GM12878 (cell line): ENCODE results near the gene SLC6A1. TPM values are rescaled to one million over a fixed set of nuclear protein-coding genes. Genes with fewer than 3 reads are reported as not detected.

Experiments used
- ATAC-seq: fragments of 200-7000 bp; cut with Tn5 transposase; 3 replicates; pipeline ENCODE4 v1.9.1; 2020; ENCODE audit warnings: mild to moderate bottlenecking, moderate library complexity
- BruUV-seq: library from RNA; stranded (reverse); fragments of 400-500 nt; replicated peaks from 2 replicates; lab custom pipeline; 2021; lab: Mats Ljungman, UMichigan
- CTCF ChIA-PET: fragments of 300-600 bp; sonication (Branson Sonifier 250); formaldehyde crosslinking; extraction: SDS; loops from one replicate; lab custom pipeline; 2021; ENCODE audit warnings: inconsistent platforms; lab: Yijun Ruan, JAX
- POLR2A ChIA-PET: fragments of 350-600 bp; formaldehyde crosslinking; extraction: SDS; loops from one replicate; lab custom pipeline; 2021; ENCODE audit warnings: inconsistent platforms; lab: Charles Lee
- RAD21 ChIA-PET: fragments of 300-600 bp; sonication (Branson Sonifier 250); formaldehyde crosslinking; loops from one replicate; lab custom pipeline; 2023; ENCODE audit warnings: antibody characterized with exemption; ENCODE audit not compliant: unreplicated experiment; lab: Charles Lee
- SMC1A ChIA-PET: fragments of 300-600 bp; sonication (Branson Sonifier 250); formaldehyde crosslinking; loops from one replicate; lab custom pipeline; 2023; ENCODE audit not compliant: unreplicated experiment, uncharacterized antibody; lab: Charles Lee
- DNase-seq: peaks from one replicate; pipeline ENCODE4 v3.0.0-alpha.2; 2011; ENCODE audit warnings: low read depth, low spot score
- FAIRE-seq: peaks from 3 replicates; lab custom pipeline; 2011; peaks lifted over from hg19 to GRCh38; lab: Jason Lieb, UNC
- H2AFZ ChIP-seq: 2 replicates; pipeline ENCODE4 v1.6.0; 2011; ENCODE audit warnings: low read depth, low read length, control low read depth; ENCODE audit not compliant: control insufficient read depth
- H3K27ac ChIP-seq: 2 replicates; pipeline ENCODE4 v1.5.1; 2011; ENCODE audit warnings: control low read depth; ENCODE audit not compliant: control insufficient read depth, insufficient read depth
- H3K27me3 ChIP-seq, 2 experiments: replicated peaks in 1 of 2; 2 replicates each; pipeline versions ENCODE4 v1.6.0 to v1.6.1; 2011; ENCODE audit warnings: low read length in 1 of 2; ENCODE audit not compliant: control insufficient read depth in 2 of 2, insufficient read depth in 2 of 2
- H3K36me3 ChIP-seq, 2 experiments: 2 replicates each; pipeline ENCODE4 v1.5.1; 2011; ENCODE audit warnings: low read length in 1 of 2; ENCODE audit not compliant: control insufficient read depth in 2 of 2, insufficient read depth in 2 of 2
- H3K4me1 ChIP-seq: 2 replicates; pipeline ENCODE4 v1.6.1; 2011; ENCODE audit warnings: mild to moderate bottlenecking, low read length, moderate library complexity, mixed read lengths; ENCODE audit not compliant: control insufficient read depth, insufficient read depth
- H3K4me2 ChIP-seq: 2 replicates; pipeline ENCODE4 v1.6.0; 2011; ENCODE audit warnings: control low read depth; ENCODE audit not compliant: control insufficient read depth, insufficient read depth
- H3K4me3 ChIP-seq: fragments of 200-600 bp; sonication (generic); 2 replicates; pipeline ENCODE4 v1.5.1; 2016
- H3K79me2 ChIP-seq: 2 replicates; pipeline ENCODE4 v1.6.0; 2011; ENCODE audit warnings: low read length; ENCODE audit not compliant: control insufficient read depth, insufficient read depth
- H3K9ac ChIP-seq: 2 replicates; pipeline ENCODE4 v1.8.0; 2011; ENCODE audit warnings: low read length, control low read depth, mixed read lengths; ENCODE audit not compliant: control insufficient read depth, insufficient read depth
- H3K9me3 ChIP-seq: replicated peaks from 3 replicates; pipeline ENCODE4 v1.5.1; 2011; ENCODE audit warnings: mild to moderate bottlenecking, low read length; ENCODE audit not compliant: control insufficient read depth, insufficient read depth
- H4K20me1 ChIP-seq: 2 replicates; pipeline ENCODE4 v1.6.0; 2011; ENCODE audit not compliant: control insufficient read depth, insufficient read depth
- EGR1 ChIP-seq, 2 experiments: IDR thresholded peaks; 1 replicate in 1 of 2; 2 replicates in 1 of 2; pipeline ENCODE4 v1.6.1; 2011 to 2012; ENCODE audit warnings: low read depth in 2 of 2, low read length in 2 of 2, borderline replicate concordance in 1 of 2, mild to moderate bottlenecking in 1 of 2, moderate library complexity in 1 of 2
- JUNB ChIP-seq: IDR thresholded peaks from 2 replicates; pipeline ENCODE4 v1.6.1; 2016; ENCODE audit warnings: antibody characterized with exemption, mild to moderate bottlenecking
- KDM1A ChIP-seq: fragments of 200-600 bp; sonication (generic); IDR thresholded peaks from 2 replicates; pipeline ENCODE4 v1.6.1; 2016; ENCODE audit warnings: borderline replicate concordance
- MTA2 ChIP-seq: fragments of 450-650 bp; IDR thresholded peaks from 2 replicates; pipeline ENCODE4 v1.6.1; 2016; ENCODE audit warnings: low read depth, mild to moderate bottlenecking, moderate library complexity
- PAX5 ChIP-seq: IDR thresholded peaks from 2 replicates; pipeline ENCODE4 v1.6.1; 2011; ENCODE audit warnings: low read depth, low read length, borderline replicate concordance
- POU2F2 ChIP-seq: IDR thresholded peaks from 3 replicates; pipeline ENCODE4 v1.6.1; 2011; ENCODE audit warnings: low read depth, mild to moderate bottlenecking, low read length, borderline replicate concordance
- SREBF1 ChIP-seq: IDR thresholded peaks from 2 replicates; pipeline ENCODE4 v1.6.1; 2012; ENCODE audit warnings: mild to moderate bottlenecking, low read length
- STAT1 ChIP-seq: fragments of 450-650 bp; conservative IDR thresholded peaks from 2 replicates; pipeline ENCODE4 v1.6.1; 2014; ENCODE audit warnings: antibody characterized with exemption, mild to moderate bottlenecking
- TCF12 ChIP-seq: IDR thresholded peaks from 2 replicates; pipeline ENCODE4 v1.6.1; 2011; ENCODE audit warnings: low read depth, mild to moderate bottlenecking, low read length
- WRNIP1 ChIP-seq: IDR thresholded peaks from 2 replicates; pipeline ENCODE4 v1.6.1; 2011; ENCODE audit warnings: low read depth, low read length, improper control_type of control experiment, borderline replicate concordance
- YBX1 ChIP-seq: fragments of 450-650 bp; IDR thresholded peaks from 2 replicates; pipeline ENCODE4 v1.6.1; 2016; ENCODE audit warnings: antibody characterized with exemption
- ZBED1 ChIP-seq: IDR thresholded peaks from 2 replicates; pipeline ENCODE4 v1.6.1; 2016; ENCODE audit warnings: borderline replicate concordance
- ZNF207 ChIP-seq: fragments of 450-650 bp; IDR thresholded peaks from 2 replicates; pipeline ENCODE4 v1.6.1; 2014; ENCODE audit warnings: antibody characterized with exemption, mild to moderate bottlenecking, borderline replicate concordance
- ZNF384 ChIP-seq: IDR thresholded peaks from 2 replicates; pipeline ENCODE4 v1.6.1; 2012; ENCODE audit warnings: low read depth, mild to moderate bottlenecking, low read length, improper control_type of control experiment, borderline replicate concordance
- WGBS: methylation state at CpG from one replicate; pipeline ENCODE4 v1.1.6; 2016; ENCODE audit warnings: low lambda C conversion rate; ENCODE audit not compliant: insufficient replicate concordance, insufficient coverage; ENCODE audit errors: missing lambda C conversion rate; 5-methylcytosine and 5-hydroxymethylcytosine counted together
- in situ Hi-C: fragments of 300-500 bp; cut with MboI; formaldehyde crosslinking; loops from 9 replicates; pipeline ENCODE4 v1.14.3; 2018; ENCODE audit warnings: mixed read lengths
- intact Hi-C: fragments of 100-400 bp; cut with micrococcal nuclease; formaldehyde crosslinking; loops from one replicate; pipeline ENCODE4 v1.14.2; 2022; ENCODE audit not compliant: unreplicated experiment
- polyA plus RNA-seq, 11 experiments: library from polyadenylated mRNA; depleted of rRNA in 4 of 11; unstranded in 6 of 11; stranded (reverse) in 5 of 11; fragments of >200 nt; fragmentation: Nextera tagmentation in 4 of 11; fragmentation: Illumina TruSeq in 1 of 11; extraction: Ambion mirVana in 4 of 11; extraction: Trizol in 1 of 11; gene quantifications; 1 replicate in 1 of 11; 2 replicates in 10 of 11; pipeline versions ENCODE4 v1.2.1 to v1.2.3, GENCODE V29; 2011 to 2016; ENCODE audit warnings: inconsistent platforms in 2 of 11, missing spikeins in 2 of 11, low read depth in 1 of 11
- total RNA-seq, 4 experiments: library from RNA; depleted of rRNA in 3 of 4; stranded (reverse); fragments of >200 nt in 3 of 4; fragmentation: Illumina TruSeq in 1 of 4; extraction: Trizol in 1 of 4; gene quantifications; 2 replicates each; pipeline versions ENCODE4 v1.2.1 to v1.2.3, GENCODE V29; 2013 to 2021
- TF ChIP-seq, protein P1 (sequence below): fragments of 450-650 bp; formaldehyde crosslinking; IDR thresholded peaks from 2 replicates; pipeline ENCODE4 v1.4.0; 2022; ENCODE audit warnings: mild to moderate bottlenecking, moderate library complexity

The SLC6A1 gene
- total and polyA plus RNA-seq, 10 of the 15 experiments (the other 5 are each of a cell fraction or from before 2014, with no cell fraction given), result not detected

- TF ChIP-seq ZNF384 (no peak), ZNF207 (no peak), YBX1 (no peak), MTA2 (no peak), JUNB (no peak), SREBF1 (no peak), STAT1 (no peak), EGR1 (IDR thresholded peaks at IDR 0.05; ENCODE audit: borderline replicate concordance in 1 of 2, low read depth in 2 of 2, low read length in 2 of 2) (no peak), ZBED1 (no peak), TCF12 (no peak), PAX5 (no peak), POU2F2 (no peak), WRNIP1 (no peak), KDM1A (no peak)
- TF ChIP-seq, protein P1, sequence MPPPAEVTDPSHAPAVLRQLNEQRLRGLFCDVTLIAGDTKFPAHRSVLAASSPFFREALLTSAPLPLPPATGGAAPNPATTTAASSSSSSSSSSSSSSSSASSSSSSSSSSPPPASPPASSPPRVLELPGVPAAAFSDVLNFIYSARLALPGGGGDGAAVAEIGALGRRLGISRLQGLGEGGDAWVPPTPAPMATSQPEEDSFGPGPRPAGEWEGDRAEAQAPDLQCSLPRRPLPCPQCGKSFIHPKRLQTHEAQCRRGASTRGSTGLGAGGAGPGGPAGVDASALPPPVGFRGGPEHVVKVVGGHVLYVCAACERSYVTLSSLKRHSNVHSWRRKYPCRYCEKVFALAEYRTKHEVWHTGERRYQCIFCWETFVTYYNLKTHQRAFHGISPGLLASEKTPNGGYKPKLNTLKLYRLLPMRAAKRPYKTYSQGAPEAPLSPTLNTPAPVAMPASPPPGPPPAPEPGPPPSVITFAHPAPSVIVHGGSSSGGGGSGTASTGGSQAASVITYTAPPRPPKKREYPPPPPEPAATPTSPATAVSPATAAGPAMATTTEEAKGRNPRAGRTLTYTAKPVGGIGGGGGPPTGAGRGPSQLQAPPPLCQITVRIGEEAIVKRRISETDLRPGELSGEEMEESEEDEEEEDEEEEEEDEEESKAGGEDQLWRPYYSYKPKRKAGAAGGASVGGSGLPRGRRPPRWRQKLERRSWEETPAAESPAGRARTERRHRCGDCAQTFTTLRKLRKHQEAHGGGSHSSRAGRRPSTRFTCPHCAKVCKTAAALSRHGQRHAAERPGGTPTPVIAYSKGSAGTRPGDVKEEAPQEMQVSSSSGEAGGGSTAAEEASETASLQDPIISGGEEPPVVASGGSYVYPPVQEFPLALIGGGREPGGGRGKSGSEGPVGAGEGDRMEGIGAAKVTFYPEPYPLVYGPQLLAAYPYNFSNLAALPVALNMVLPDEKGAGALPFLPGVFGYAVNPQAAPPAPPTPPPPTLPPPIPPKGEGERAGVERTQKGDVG, result no peak
- no peaks in the 10 kb centered on the region for H3K27me3 ChIP-seq
- no peak overlapping the region for H3K4me3 ChIP-seq
- POLR2A ChIA-PET, result no interaction called here
- H3K79me2 ChIP-seq, result no peaks in the 10 kb centered on the region
- no peaks in the 10 kb centered on the region for H3K4me1 ChIP-seq
- no TSS peak for BruUV-seq
- RAD21 ChIA-PET, result no interaction called here
- no peaks in the 10 kb centered on the region for H3K36me3 ChIP-seq
- ATAC-seq (no peak), DNase-seq (no peak), FAIRE-seq (no peak)
- H3K4me2 ChIP-seq, result no peak overlapping the region
- H2AFZ ChIP-seq, result no peak overlapping the region
- no peak overlapping the region for H3K9ac ChIP-seq
- no peaks in the 10 kb centered on the region for H3K9me3 ChIP-seq
- 0% methylated on average over 4 of the region's 4 CpGs for WGBS
- no peaks in the 10 kb centered on the region for H4K20me1 ChIP-seq
- intact Hi-C loops, result no loop called here
- SMC1A ChIA-PET, result interaction anchor here (0.6 kb wide), 1 partner anchor 49 kb away, joined by 3 read pairs; no protein-coding TSS in a partner anchor
- no peak overlapping the region for H3K27ac ChIP-seq
- CTCF ChIA-PET, result interaction anchor here (0.7 to 2.5 kb wide), 5 partner anchors 20 to 225 kb away, joined by 3 to 16 read pairs (median 3); no protein-coding TSS in a partner anchor
- in situ Hi-C loops, result no loop called here
Measured at GRCh38 chr3:10982782-10983181, 9.8 kb upstream of the SLC6A1 start.
